HG03432 (cell line): Measurements from ENCODE around the gene GSE1.

Source experiments
- ATAC-seq: cut with Tn5 transposase; IDR thresholded peaks from one replicate; pipeline ENCODE4 v1.9.1; 2021; ENCODE audit warnings: mild to moderate bottlenecking, moderate library complexity; ENCODE audit not compliant: unreplicated experiment

GSE1 gene

DNA sequence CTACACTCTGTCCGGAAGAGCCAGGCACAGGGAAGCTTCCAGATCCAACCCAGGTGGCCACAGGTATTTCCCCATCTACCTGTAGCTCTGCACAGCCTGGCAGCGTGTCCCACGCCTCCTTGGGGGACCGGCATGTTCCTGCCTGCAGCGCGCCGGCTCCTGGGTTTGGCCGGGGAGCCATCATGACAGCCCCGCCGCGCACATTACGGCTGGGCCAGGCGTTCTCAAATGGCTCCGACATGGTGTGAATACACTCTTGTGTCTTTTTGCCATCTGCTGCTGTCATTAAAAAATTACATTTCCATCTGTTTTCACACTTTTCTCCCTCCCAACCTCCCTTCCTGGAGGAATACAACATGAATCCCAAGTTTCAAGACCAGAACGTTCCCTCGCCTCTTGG lies 83.7 kb downstream of the GSE1 start:
- no peak for ATAC-seq

DNA sequence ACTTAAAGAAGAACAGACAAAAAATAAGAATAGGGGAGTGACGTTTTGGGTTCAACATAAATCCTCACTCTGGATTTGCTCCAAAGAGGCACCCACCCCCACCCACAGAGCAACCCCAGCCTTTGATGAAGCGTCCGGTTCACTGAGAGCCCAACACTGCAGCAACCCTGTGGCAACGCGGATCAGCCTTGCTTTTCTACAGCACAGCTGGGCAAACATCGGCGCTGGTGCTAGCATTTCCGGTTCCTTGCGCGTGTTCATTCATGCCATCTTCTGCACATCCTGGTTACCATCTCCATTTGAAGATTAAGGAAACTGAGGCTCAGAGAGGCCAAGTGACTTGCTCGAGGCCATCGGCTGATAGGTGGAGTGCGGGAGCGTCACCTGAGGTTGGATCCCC lies 84.3 kb downstream of the GSE1 start:
- ATAC-seq, result no peak

GRCh38 chr16:85698459-85698891 lies 85.4 kb downstream of the GSE1 start:
- ATAC-seq, result no peak

DNA sequence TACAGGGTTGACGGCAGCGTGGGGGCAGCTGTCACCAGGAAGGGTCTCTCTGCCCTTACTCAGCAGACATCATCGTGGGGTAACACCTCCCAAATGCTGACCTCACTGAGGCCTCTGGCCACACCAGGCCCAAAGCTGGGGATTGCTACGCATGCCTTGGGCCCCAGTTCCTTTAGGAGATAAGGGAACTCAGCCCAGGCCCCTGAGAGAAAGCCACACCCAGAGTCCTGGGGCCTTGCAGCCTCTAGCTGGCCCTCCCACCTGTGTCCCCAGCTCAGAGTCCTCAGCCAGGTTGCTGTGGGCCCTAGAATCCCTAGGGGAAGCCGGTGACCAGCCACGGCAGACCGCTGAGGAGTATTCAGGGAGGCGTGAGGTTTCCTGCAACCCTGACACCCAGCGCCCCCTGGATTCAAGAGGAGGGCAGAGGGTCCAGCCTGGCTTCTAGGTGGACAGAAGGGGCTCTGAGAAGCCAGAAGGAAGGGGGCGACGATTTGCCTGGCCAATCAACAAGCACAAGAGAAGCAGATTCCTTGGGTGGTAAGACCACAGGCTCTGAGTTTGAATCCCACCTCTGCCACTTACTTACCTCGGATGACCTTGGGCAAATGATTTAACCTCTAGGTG lies 85.9 kb downstream of the GSE1 start:
- ATAC-seq, result no peak

DNA sequence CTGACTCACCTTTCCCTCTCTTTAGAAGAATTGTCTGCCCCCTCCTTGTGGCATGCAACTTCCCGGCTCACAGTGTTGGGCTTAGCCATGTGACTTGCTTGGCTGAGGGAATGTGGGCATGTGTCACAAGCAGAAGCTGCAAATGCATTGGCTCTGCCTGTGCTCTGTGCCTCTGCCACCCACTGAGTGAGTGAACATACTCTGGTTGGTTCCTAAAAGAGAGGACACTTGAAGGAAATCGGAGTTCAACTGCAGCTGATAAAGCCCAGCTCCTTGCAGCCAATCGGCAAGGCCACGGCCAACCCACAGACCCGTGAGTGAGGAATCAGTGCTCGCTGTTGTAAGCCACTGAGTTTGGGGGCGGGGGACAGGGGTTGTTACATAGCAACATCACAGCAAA lies 86.5 kb downstream of the GSE1 start:
- no peak for ATAC-seq

GRCh38 chr16:85704011-85704410 lies 90.9 kb downstream of the GSE1 start:
- no peak for ATAC-seq

- no peak for ATAC-seq
Observed at GRCh38 chr16:85704900-85705846, 92.1 kb downstream of the GSE1 start.

- no peak for ATAC-seq
Observed at GRCh38 chr16:85706449-85707034, 93.4 kb downstream of the GSE1 start.

DNA sequence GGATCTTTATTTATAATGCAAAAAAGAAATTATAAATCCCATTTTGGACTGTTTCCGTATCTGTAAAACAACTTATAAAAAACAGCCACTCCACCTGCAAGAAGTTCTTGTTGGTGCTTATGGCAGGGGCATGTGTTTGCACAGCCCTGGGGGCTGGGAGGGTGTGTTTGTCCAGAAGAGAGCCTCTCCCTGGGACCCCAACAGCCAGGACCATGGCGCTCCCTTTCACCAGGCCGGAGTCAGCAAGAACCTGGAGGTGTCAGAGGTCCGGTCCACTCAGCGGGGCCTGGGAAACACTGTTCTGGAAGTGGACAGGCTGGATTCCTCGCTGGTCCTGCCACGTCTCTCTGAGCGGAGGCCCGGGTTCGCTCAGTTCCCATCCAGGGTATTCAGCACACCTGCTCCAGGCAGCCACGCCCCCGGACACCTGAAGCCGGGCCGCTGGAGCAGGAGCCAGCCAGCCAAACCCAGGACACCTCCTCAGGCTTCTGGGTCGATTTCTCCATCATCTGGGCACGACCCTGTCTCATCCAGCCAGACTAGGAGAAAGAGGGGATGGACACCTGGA lies 94.5 kb downstream of the GSE1 start:
- ATAC-seq, result no peak

GRCh38 chr16:85708338-85708737 lies 95.2 kb downstream of the GSE1 start:
- no peak for ATAC-seq

DNA sequence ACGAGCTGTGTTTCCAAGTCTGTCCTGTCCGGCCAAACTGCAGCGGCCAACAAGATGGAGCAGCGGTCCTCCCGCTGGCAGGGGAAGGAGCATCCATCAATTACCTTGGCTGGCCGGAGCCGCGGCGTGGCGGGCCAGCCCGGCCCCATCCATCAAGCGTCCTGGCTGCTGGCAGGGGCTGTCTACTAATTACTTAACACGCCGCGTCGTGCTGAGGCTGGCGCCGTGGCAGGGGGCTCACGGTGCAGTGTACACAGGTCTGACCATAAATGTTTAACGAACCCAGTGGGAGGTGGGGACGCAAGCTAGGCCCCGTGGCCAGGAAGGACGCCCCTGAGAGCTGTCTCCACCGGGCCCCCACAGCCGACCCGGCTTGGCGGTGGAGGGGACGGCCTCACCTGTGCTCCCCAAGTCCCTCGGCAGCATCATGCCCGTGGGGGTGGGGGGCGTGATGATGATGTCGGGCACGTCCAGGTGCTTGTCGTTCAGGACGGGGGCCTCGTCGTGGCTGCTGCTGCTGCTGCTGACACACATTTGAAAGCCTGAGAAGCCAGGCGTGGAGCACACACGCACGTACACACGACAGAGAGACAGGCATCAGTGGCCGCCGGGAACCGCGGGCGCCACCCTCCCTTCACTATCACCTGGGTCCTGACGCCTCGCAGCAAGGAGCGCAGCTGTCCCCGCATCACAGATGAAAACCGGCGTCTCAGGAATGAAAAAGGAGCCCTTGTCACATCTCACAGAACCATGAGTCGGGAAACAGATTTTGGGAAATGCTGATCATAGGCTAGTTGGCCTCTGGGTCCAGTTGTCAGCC lies 96.9 kb downstream of the GSE1 start:
- no peak for ATAC-seq

DNA sequence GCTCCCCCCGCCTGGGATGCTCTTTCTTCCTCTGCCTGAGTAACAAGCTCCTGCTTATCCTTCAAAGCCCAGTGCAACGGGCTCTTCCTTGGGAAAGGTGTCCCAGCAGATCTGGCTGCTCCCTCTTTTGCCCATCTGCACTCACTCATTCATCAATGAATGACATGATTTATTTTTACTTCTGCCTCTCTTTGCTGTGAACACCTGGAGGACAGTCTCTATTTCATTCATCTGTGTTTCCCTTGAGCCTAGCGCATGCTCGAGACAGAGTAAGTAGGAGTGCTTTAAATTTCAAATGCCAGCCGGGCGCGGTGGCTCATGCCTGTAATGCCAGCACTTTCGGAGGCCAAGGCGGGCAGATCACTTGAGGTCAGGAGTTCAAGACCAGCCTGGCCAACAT lies 97.6 kb downstream of the GSE1 start:
- ATAC-seq, result no peak

DNA sequence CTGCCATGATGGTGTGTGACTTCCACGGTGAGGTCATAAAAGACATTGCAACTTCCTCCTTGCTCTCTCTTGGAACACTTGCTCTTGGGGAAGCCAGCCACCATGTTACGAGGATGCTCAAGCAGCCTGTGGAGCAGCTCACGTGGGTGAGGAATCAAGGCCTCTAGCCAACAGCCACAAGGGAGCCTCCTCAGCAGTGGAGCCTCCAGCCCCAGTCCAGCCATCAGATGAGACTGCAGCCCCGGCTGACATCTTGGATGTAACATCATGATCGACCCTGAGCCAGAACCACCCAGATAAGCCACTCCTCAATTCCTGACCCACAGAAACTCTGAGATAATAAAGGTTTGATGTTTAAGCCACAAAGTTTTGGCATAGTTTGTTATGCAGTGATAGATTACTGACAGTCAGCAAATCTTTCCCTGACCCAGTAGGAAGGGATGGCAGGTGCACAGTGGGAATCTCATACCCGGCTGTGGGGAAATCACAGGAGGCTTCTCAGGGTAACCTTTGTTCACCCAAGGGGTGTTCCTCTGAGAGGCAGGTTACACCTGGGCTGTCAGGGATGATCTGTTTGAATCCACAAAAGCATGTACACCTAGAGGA lies 99.0 kb downstream of the GSE1 start:
- no peak for ATAC-seq

DNA sequence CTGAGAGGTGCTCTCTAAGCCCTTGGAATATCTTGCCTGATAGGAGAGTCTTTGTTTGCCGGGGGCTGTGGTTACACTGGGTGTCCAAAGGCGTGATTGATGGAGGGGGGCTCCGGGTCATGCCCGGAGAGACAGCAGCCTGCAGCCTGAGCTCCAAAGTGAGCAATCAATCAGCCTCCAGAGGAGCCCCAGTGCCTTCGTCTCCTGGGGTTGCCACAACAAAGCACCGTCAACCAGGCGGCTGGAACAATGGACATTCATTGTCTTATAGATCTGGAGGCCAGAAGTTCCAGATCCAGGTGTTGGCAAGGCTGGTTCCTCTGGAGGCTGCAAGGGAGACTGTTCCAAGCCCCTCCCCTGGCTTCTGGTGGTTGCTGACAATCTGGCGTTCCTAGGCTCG lies 99.7 kb downstream of the GSE1 start:
- no peak for ATAC-seq

DNA sequence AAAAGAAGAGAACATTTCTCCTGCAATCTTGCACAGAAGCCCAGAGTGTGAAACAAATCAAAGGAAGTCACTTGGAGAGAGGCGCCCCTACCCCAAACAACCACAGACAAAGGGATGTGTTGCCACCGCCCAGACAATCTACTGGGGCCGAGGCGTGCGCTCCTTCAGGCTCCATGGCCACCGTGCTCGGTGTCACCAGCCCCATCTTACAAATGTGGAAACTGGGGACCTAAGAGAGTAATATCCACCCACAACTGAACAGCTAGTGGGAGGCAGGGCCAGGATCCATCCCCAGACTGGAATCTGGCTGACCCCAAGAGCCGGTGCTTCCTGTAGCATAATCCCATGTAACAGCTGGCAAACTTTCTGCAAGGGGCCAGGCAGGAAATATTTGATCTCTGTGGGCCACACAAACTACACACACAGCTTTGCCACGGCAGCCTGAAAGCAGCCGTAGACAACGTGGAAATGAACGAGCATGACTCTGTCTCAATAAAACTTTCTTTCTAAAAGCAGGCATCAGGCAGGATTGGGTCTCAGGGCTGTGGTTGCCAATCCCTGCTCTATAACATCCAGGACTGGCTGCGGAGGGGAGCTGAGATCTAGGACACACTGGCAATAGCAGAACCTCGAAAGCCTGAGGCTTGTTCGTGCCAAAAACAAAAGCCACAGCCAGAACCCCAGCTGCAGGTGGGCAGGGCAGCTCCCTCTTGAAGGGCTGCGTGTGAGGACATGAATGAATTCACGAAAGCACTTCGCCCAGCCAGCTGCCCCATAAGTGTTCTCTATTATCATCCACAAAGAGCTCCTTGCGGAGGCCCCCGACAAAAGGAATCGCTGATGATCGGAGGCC lies 102.3 kb downstream of the GSE1 start:
- ATAC-seq, result no peak

DNA sequence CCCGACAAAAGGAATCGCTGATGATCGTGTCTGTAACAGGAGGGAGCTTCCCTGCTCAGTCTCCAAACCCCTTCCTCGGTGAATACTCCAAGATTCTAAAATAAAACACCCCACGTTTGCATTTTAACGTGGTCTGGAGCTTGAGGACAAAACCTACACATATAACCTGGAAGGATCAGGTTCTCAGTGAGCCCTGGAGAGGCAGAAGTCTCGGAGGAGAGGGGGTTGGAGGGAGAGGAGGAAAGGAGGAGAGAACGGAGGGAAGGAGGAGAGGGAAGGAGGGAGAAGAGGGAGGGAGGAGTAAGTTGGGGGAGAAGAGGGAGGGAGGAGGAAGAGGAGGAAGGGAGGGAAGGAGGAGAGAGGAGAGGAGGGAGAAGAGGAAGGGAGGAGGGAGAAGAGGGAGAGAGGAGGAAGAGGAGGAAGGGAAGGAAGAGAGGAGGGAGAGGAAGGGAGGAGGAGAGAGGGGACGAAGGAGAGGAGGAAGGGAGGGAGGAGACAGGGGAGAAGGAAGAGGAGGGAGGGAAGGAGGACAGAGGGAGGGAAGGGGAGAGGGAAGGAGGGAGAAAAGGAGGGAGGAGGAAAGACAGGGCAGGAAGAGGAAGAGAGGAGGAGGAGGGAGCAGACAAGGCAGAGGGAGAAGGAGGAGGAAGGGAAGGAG lies 103.0 kb downstream of the GSE1 start:
- no peak for ATAC-seq

DNA sequence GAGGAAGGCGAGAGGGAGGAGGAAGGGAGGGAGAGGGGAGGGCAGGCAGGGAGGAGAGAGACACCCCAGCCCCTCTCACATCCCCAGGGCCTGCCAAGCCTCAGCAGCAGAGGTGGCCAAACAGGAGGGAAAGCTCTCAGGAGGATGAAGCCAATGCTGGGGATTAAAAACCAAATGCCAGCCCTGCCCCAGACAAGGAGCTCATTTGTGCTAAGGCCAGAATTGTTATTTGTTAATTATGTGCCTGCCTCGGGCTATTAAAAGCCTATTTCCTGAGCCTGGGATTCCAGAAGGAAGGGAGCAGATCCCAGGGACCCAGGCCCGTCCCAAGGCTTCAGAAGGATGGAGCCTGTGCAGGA lies 103.5 kb downstream of the GSE1 start:
- ATAC-seq, result no peak

GRCh38 chr16:85717393-85718152 lies 104.5 kb downstream of the GSE1 start:
- no peak for ATAC-seq
